Activated CD4-positive, alpha-beta T cell treated with anti-CD3 and anti-CD28 coated beads for 4 hours (primary cell): ENCODE results near the gene ACBD6.
"Not testable (repeated sequence)": the region's sequence is repeated elsewhere in the genome, so short reads cannot be mapped to it uniquely, and the experiment has no call there.

Experiments
- DNase-seq, 2 donors: peaks; one replicate each; pipeline ENCODE4 v3.0.0-alpha.2; 2020

ACBD6 gene

DNA sequence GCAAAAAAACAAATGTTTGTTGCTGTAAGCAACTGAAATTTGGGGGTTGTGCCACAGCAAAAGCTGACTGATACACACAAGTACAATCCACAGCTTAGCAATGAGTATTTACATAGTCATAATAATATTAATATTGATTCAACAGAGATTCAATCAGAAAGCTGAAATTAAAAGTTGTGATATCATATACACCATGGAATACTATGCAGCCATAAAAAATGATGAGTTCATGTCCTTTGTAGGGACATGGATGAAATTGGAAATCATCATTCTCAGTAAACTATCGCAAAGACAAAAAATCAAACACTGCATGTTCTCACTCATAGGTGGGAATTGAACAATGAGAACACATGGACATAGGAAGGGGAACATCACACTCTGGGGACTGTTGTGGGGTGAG lies 94.2 kb downstream of the ACBD6 start:
- DNase-seq, result not testable (repeated sequence)

DNA sequence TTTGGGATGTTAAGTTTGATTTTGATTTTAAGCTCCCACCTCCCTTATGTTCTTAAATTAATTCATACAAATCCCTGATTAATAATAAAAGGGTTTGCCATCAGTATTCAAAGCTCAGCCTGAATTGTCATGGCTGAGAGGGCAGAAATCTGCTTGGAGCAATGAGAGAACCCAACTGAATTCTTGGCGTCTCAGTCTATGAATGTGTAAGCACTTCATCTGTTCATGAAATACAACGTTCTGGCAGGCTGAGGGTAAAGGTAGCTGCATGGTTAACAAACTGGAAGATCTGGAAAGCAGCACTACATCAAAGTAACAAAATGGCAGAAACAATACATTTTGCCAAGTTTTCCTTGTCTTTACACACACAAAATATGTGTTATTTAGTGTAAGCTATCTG lies 95.3 kb downstream of the ACBD6 start:
- DNase-seq, result no peak

DNA sequence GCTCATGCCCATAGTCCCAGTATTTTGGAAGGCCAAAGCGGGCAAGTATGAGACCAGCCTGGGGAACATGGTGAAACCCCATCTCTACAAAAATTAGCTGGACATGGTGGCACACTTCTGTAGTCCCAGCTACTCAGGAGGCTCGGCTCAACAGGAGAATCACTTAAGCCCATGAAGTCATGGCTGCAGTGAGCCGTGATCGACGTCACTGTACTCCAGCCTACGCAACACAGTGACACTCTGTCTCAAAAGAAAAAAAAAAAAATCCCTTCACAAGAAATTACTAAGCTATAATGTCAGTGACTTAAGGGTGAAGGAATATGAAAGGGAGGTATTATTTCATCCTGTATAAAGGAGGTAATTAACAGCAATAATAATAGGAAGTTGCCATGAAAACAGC lies 99.8 kb downstream of the ACBD6 start:
- no peak for DNase-seq

DNA sequence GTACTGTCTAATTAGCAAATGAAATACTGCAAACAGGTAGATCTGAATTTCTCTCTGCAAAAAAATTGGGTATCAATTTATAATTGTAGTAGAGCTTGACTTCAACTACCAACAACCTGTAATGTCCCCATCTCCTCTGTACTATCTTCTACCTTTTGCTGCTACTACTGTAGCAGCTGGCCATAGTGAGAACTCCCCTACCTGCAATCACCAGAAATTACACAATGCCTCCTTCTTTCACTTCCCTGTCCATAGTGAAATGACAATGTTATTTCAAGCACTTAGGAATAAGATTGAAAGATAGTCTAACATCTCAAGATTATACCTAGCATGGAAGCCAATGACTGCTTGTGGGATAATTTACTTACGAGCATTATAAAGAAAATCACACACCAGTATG lies 100.4 kb downstream of the ACBD6 start:
- no peak for DNase-seq

DNA sequence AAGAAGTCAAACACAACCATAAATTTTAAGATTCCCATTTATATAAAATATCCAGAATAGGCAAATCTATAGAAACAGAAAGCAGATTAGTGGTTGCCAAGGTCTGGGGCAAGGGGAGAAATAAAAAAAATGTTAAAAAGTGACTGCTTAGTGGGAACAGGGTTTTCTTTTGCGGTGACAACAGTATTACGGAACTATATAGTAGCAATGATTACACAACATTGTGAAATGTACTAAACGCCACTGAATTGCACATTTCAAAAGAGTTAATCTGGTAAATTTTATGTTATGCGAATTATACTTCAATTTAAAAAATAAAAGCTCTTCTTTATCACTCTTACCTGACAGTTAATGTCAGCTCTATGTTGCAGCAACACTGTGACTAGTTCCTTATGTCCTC lies 105.2 kb downstream of the ACBD6 start:
- no peak for DNase-seq

DNA sequence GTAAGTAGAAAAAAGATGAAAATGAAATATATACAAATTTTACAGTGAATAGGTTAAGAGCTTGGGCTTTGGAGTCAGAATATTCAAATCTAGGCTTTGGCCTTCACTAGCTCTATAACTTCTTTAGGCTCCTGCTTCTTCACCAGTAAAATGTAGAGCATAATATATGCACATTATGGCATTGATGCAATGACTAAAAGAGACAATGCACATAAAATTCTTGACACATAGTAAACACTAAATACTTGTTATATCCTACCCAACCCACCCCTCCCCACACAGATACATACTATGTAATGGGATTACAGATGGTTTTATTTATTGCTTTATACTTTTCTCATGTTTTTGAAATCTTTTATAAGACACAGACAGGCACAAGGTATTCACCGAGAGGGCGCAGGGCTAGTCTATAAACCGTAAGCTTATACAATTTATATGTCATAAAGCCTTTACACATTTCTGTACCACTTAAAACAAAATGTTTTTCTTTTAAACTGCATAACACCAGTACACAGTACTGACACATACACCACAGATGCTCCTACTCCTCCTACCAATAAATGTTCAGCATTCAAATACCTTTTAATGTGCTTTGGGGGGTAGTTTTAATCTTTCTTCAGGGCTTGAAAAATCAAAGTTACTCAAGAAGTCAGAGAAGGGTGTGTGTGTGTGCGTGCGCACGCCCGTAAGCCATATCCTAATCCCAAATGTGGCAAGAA lies 109.8 kb downstream of the ACBD6 start:
- no peak for DNase-seq

DNA sequence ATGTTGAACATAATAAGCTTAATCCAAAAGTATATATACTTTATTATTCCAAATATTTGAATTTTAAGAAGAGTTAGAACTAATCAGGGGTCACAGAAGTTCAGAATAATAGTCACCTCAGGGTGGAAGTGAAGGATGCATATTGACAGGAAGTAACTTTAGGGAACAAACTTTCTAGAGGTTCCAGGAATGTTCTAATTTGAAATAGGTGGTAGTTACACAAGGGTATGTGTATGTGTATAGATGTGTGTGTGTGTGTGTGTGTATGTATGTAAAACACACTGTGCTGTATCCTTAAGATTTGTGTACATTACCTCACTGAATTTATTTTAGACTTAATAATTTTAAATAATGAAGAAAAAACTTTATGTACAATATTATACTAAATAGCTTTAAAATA lies 110.4 kb downstream of the ACBD6 start:
- no peak for DNase-seq

DNA sequence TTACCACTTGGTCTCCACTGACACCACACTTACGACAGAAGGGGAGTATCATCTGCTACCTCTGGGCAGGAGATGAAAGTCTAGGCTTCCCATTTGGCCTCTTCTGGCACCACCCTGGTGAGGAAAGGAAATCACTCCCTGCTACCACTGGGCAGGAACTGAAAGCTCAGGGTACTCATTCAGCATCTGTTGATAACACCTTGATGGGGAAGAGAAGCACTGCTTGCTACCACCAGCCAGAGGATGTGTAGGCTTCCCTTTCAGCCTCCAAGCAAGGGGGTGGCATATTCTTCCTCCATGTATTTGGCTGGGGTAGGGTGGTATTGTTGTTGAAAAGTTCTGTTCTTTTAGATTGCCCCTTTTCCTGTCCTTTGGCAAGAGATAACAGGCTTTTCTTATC lies 115.0 kb downstream of the ACBD6 start:
- no peak for DNase-seq

DNA sequence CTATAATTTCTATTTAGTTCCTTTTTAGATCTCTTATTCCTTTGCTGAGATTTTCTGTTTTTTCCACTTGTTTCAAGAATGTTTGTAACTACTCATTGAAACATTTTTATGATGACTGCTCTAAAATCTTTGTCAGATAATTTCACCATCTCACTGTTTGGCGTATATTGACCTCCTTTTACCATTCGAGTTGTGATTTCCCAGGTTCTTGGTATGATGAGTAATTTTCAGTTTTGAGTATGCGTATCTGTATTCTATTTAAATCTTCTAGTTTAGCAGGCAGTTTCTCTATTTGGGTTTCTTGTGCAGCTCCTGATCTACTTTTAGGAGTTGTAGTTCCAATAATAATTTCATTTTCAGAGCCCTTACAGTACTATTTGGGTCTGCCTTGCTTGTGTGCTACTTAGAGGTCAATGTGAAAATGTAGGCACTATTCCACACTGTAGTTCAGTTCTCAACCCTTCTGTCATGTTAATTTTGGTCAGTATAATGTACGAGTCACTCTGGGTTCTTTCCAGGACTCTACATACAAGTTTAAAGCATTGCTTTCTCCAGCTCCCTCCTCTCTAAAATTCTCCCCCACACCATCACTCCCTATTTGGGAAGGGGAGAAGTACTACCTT lies 115.5 kb downstream of the ACBD6 start:
- no peak for DNase-seq

DNA sequence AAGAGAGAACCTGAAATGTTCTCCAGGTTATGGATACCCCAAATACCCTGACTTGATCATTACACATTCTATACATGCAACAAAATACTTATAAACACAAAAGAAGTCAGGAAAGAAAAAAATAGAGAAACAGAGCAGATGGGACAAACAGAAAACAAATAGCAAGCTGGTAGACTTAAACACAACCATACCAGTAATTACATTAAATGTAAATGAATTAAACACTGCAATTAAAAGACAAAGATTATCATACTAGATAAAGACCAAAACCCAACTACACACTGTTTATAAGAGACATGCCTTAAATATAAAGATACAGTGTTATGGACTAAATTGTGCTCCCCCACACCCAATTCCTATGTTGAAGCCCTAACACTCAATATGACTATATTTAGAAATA lies 117.2 kb downstream of the ACBD6 start:
- no peak for DNase-seq

DNA sequence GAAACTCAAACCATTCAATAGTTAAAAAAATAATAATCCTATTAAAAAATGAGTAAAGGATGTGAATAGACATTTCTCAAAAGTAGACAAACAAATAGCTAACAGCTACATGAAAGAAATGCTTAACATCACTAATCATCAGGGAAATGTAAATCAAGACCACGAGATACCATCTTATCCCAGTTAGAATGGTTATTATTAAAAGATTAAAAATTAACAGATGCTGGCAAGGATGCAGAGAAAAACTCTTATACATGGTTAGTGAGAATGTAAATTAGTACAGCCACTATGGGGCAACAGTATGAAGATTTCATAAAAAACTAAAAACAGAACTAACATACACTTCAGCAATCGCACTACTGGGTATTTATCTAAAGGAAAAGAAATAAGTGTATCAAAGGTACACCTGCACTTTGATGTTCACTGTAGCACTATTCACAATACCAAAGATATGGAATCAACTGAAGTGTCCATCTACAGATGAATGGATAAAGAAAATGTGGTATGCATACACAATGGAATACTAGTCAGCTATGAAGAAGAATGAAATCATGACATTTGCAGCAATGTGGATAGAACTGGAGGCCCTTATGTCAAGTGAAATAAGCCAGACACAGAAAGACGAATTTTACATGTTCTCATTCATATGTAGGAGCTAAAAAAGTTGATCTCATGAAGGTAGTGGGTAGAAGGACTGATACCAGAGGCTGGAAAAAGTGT lies 117.9 kb downstream of the ACBD6 start:
- DNase-seq, result no peak

DNA sequence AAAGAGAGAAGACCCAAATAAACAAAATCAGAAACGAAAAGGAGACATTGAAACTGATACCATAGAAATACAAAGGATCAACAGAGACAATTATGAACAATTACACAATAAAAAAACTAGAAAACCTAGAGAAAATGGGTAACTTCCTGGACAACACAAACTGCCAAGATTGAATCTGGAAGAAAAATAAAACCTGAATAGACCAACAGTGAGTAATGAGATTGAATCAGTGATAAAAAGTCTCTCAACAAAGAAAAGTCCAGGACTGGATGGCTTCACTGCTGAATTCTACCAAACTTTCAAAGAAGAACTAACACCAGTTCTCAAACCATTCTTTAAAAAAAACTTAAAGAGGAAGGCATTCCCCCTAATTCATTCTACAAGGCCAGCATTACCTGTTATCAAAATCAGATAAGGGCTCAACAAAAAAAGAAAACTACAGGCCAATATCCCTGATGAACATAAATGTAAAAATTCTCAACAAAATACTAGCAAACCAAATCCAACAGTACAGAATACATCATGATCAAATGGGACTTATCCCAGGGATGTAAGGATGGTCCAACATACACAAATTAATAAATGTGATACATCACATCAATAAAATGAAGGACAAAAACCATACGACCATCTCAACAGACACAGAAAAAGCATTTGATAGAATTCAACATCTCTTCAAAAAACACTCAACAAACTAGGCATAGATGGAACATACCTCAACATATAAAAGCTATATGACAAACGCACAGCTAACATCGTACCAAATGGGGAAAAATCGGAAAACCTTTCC lies 119.9 kb downstream of the ACBD6 start:
- DNase-seq, result no peak

DNA sequence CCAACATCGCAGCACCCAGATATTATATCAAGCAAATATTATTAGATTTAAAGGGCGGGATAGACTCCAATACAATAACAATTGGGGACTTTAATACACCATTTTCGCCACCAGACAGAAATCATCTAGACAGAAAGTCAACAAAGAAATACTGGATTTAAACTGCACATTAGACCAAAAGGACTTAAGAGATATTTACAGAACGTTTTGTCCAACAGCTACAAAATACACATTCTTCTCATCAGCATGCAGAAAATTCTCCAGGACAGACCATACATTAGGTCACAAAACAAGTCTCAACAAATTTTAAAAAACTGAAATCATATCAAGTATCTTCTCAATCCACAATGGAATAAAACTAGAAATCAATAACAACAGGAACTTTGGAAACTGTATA lies 121.2 kb downstream of the ACBD6 start:
- no peak for DNase-seq

DNA sequence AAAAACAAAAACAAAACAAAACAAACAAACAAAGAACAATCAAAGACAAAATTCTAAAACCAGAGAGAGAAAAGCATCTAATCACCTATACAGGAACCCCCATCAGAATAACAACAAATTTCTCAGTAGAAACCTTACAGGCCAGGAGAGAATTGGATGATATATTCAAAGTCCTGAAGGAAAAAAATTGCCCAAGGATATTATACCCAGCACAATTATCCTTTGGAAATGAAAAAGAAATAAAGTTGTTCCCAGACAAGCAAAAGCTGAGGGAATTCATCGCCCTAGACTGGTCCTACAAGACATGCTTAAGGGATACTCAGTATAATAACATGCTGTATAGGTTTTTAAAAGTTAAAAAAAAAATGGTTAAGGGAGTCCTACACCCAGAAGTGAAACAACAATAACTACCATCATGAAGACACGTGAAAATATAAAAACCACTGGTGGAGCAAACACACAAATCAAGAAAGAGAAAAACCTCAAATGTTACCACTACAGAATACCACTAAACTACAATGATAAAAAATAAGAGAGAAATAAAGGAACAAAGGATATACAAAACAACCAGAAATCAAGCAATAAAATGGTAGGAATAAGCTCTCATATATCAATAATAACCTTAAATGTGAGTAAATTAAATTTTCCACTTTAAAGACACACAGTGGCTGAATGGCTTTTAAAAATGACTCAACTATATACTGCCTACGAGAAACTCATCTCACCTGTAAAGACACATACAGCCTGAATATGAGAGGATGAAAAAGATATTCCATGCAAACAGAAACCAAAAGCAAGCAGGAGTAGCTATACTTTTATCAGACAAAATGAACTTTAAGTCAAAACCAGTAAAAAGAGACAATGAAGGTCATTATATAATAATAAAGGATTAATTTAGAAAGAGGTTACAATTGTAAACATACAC lies 121.9 kb downstream of the ACBD6 start:
- DNase-seq, result no peak

DNA sequence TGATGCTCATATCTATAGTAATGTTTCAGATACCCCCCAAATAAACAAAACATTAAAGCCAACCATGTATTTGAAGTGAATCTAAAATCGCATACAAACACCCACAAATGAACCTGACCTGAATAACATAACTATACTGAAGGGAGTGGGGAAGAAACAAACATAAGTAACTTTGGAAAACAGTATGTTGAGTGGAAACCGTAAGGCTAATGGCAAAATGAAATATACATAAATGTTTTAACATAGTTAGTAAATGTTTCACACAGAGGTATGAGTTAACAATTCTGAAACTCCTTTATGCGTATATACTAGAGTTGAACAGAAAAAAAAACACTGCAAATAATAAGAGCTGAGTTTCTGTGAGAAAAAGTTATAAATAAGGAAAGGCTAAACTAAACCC lies 125.6 kb downstream of the ACBD6 start:
- no peak for DNase-seq

DNA sequence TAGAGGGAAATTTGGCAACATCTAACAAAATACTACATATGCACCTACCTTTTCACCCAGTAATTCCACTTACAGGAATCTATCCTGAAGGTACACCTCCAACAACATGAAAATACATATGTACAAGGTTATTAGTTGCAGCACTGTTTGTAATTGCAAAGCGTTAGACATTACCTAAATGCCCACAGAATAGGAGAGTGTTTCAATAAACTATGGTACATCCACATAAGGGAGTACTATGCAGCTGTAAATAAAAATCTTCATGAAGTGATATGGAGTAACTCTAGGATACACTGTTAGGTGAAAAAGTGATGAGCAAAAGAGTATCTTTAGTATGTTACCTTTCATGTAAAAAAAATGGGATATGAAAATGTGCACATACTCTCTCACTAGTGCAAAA lies 126.1 kb downstream of the ACBD6 start:
- DNase-seq, result no peak

DNA sequence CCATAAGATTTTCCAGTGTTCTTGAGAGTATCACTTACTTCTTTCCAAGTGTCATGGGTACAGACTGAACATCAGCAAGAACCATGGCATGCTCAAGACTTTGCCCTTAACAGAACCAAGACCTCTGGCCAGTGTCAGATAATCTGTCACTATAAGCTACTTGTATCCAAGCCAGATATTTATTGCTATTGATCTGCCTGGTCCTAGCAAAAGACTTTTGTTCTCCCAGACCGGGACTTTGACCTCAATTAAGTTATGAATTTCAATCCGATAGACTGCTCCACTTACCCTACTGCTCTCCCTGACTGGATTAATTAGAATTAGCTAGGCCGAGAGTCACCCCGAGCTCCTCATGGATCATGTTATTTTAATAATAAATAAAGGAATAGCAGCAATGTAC lies 129.6 kb downstream of the ACBD6 start:
- DNase-seq, result no peak

DNA sequence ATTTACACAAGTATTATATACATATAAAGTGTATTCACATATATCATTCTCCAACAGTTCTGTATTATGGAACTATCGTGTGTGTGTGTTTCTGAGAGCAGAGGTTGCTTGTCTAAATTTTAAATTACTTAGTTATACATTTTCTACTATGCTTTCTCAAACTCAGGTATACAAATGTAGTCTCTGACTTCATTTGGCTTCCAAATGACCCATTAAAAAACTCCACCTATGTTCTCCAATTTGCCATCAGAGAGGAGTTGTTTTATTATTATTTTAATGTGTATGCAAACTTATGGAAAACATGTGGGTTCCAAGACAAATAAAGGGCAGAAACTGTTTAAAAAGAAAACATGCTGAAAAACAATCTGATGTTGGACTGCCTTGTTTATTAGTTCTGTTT lies 131.8 kb downstream of the ACBD6 start:
- DNase-seq, result no peak

DNA sequence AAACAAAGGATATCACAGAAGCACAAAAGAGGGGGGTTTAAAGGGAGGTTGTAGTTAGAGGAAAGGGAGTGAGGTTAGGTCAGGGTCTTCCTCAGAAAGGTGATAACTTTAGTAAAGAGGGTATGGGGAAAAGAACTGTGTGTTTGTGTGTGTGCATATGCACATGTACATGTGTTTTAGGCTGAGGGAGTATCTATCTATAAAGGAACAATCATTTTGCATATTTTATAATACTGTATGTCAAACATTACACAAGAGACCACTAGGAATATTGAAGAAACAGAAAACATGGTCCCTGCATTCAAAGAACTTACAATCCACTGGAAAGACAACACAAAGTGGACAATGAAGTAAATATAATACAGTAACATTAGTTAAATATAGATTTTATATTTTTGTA lies 132.2 kb downstream of the ACBD6 start:
- no peak for DNase-seq

DNA sequence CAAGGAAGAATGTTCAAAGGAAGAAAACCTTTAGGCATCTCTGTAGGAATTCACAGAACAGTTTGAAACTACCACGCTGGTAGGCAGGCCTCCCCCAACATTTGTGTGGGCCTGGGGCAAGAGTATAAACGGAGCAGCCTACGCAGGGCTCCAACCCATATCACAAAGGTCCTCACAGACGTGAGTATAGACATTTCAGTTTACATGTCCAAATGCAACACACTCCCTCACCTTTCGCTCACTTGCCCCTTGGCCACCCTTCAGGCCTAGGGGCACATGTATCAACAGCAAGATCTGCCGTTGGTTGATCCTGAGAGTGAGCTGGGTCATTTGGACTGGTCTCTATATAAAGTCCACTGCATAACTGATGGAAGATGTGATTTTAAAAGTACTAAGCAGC lies 133.3 kb downstream of the ACBD6 start:
- no peak for DNase-seq

DNA sequence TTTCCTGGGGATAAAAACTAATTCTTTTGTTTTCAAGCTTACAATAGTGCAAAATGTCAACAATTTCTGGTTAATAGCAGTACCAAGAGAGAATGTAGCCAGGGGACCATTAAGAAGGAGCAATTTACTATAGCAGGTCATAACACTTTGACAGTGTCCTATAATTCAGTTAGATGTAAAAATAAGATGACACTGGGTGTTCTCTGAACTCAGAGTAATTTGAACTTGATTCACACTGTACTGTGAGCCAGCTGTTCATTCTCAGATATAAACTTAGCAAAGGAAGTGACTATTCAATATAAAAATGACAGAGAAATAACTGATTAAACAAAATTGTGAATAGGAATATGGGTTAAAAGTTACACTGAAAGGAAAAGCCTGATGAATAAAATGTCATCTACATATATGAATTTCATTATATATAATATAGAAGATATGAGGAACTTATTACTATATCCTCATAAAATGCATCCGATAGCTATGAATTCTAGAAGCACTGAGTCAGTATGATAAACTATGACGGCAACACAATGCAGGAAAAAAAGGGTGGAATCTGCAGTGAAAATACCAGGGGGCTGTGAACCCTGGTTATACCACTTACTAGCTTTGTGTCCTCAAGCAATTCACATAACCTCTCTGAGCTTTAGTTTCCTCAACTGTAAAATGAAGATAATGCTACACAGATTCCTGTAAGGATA lies 135.9 kb downstream of the ACBD6 start:
- no peak for DNase-seq

DNA sequence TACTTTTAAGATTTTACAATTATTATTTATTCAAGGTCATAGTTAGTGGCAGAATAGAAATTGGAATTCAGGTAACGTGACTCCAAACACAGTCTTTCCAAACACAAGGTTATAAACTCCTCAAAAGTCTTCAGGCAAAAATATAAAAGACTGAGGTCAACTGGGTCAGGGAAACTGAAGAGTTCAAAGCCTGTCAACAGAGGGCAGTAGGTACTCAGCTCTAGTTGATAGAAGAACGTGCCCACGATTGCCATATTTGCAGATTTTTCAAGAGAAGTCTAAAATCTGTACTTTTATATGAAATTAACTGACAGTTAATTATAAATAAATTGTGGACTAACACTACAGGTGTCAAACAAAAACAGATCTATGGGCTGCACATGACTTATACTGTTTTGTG lies 137.3 kb downstream of the ACBD6 start:
- DNase-seq, result no peak
